Coronary artery (tissue), 2 donors: ENCODE results near the gene SYNDIG1.

Source experiments
- DNase-seq: peaks from one replicate; pipeline ENCODE4 v3.0.0-alpha.2; 2017; ENCODE audit warnings: low spot score
- H3K27ac ChIP-seq, 2 donors: fragments of 200-600 bp; sonication (generic); one replicate each; pipeline ENCODE4 v1.5.1; 2016 to 2019
- H3K4me3 ChIP-seq: fragments of 200-600 bp; sonication (generic); 2 replicates; pipeline ENCODE4 v1.5.1; 2016; ENCODE audit warnings: mild to moderate bottlenecking, moderate library complexity
- CTCF ChIP-seq: fragments of 200-600 bp; sonication (generic); IDR thresholded peaks from one replicate; pipeline ENCODE4 v1.5.1; 2019; ENCODE audit warnings: antibody characterized with exemption

The SYNDIG1 gene

DNA sequence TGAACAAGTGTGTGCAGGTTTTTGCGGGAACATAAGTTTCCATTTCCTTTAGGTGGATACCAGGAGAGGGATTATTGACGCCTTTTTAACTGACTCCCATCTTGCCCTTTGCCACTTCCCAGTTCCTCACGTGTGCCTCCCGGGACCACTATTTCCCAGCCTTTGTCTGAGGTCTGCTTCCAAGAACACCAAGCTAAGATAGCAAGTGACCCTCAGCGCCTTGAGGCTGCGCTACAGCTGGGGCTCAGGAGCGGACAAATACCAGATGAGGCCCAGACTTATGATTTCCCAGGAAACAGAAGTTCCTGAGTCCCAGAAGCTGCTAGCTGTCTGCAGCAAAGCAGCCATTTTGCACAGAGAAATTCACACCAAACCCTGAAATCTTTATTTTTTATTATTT is 216.7 kb downstream of the SYNDIG1 start:
- H3K27ac ChIP-seq = no peak overlapping the region
- peak; percentile 68 for DNase-seq
- TF ChIP-seq CTCF = no peak
- H3K4me3 ChIP-seq = no peak overlapping the region

- H3K4me3 ChIP-seq = no peak overlapping the region
- peak; percentile 38 for DNase-seq
- no peak for TF ChIP-seq CTCF
- H3K27ac ChIP-seq = no peak overlapping the region
These were observed 221.0 kb downstream of the SYNDIG1 start for GRCh38 chr20:24690408-24690807.

GRCh38 chr20:24691901-24692351 is 222.5 kb downstream of the SYNDIG1 start:
- peak; percentile 53 for DNase-seq
- no peak overlapping the region for H3K4me3 ChIP-seq
- H3K27ac ChIP-seq = no peak overlapping the region
- no peak for TF ChIP-seq CTCF

DNA sequence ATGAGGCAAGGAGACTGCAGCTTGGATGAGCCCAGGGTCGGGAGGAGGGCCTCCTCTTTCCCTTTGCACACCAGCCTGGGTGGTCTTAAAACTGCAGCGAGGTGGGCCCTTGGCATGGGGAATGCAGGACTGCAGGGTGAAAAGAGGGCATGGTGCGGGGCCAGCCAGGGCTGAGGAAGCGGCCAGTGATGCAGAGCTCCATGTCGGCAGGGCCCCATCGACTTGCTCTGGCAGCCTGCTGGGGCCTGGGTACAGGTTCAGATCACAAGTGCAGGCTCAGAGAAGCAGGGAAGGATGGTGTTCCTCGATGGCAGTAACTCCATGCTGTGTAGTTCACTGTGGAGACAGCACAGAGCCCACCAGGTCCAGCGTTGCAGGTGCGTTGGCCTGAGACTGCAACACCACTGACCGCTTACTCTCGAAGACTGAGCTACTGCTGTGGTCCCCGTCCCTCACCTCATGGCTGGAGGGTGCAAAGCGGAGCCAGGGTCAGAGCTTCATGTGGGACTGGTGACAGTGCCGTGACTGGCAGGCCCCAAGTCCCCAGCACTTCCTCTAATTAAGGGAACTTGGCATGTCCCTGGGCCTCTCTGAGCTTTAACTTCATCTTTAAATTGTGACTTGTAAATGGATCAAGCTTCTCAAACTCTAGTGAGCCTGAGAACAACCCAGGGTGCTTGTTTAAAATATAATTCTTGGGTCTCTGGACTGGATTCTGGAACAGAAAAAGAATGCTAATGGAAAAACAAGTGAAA is 223.2 kb downstream of the SYNDIG1 start:
- H3K27ac ChIP-seq = no peak overlapping the region
- H3K4me3 ChIP-seq = no peak overlapping the region
- no peak for TF ChIP-seq CTCF
- DNase-seq = peak; percentile 54

DNA sequence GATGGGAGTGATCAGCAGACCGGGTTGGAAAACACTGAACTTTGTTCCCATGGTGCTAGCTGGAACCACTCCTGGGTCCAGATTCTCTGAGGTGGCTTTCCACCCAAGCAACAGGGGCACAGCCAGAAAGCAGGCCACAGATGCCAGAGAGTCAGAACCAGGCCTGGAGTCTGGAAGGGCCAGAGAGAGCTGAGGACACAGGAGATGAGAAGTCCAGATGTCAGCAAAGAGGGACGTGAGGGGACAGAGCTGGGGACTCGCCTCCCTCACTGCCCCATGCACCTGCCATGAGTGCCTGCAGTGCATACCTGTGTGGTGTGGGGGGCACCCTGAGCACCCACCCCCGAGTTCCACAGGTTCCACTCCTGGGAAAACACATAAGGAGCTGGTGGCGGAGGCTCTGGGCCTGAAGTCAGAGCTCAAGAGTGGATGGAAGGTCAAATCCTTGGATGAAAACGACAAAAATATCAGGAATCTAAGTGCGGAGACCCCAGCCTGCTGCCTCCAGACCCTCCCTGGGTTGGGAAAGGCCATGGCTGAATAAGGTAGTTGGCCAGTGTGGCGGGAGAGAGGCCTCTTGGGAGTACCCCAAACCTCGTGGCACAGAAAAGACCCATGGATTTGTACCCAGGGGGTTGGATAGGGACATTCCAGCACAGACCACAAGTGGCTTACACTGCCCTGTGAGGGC is 224.2 kb downstream of the SYNDIG1 start:
- TF ChIP-seq CTCF = no peak
- no peak overlapping the region for H3K27ac ChIP-seq
- peak; percentile 64 for DNase-seq

GRCh38 chr20:24694157-24694726 is 224.8 kb downstream of the SYNDIG1 start:
- DNase-seq = peak; percentile 68
- H3K4me3 ChIP-seq = no peak overlapping the region
- no peak overlapping the region for H3K27ac ChIP-seq
- TF ChIP-seq CTCF = no peak

More for the DNA sequence above, 224.2 kb downstream of the SYNDIG1 start:
- H3K4me3 ChIP-seq = no peak overlapping the region
